ENCODE results near the gene TMEM154. TPM values are rescaled to one million over a fixed set of nuclear protein-coding genes. Genes with fewer than 3 reads are reported as not detected.

Gene TMEM154
- 96.3 TPM for total RNA-seq (2013)
- 100 to 1,000 TPM in 2 of 3 donors, 10 to 100 TPM in 1; 24.7 to 157 (median 117) TPM for polyA plus RNA-seq
- 23.7 and 39.0 TPM in 2 replicates for polyA minus RNA-seq
- 9.8 to 228 (median 158) reads per million in 11 experiments for total RNA-seq

- Histone ChIP-seq H3K27me3 (ENCODE audit: control insufficient read depth in 2 of 2, insufficient read depth in 2 of 2, low read length in 2 of 2) (no peaks in the 10 kb centered on the region), H3K9ac (ENCODE audit: insufficient read depth, low read length, poor library complexity, severe bottlenecking) (peak within 1 kb of the TSS; percentile 63), H3K4me1 (ENCODE audit: control insufficient read depth in 1 of 2, insufficient read depth in 2 of 2, low read length in 2 of 2) (peaks cover 45 to 59% of the 10 kb centered on the region in 2 donors), H2AFZ (ENCODE audit: insufficient read depth, low read depth, low read length, poor library complexity, severe bottlenecking) (peak within 1 kb of the TSS; percentile 81), H3K27ac (ENCODE audit: low read depth in 1 of 2, low read length in 2 of 2) (peak within 1 kb of the TSS; percentile 85 to 88), H3K4me2 (replicated peaks; ENCODE audit: extremely low read depth, low read length, poor library complexity, severe bottlenecking) (peak within 1 kb of the TSS; percentile 81), H3K4me3 (replicated peaks in 1 of 3; ENCODE audit: low read depth in 2 of 3, low read length in 3 of 3) (peak within 1 kb of the TSS; percentile 80 to 85 (median 85)), H3K36me3 (replicated peaks in 1 of 2; ENCODE audit: control insufficient read depth in 1 of 2, insufficient read depth in 2 of 2, low read length in 2 of 2) (peaks cover under 1 to 4% of the 10 kb centered on the region in 2 donors), H3K79me2 (ENCODE audit: insufficient read depth, low read length) (peaks cover 47% of the 10 kb centered on the region), H4K20me1 (ENCODE audit: insufficient read depth, low read length) (peaks cover 35% of the 10 kb centered on the region), H3K9me3 (replicated peaks in 1 of 2; ENCODE audit: control insufficient read depth in 1 of 2, insufficient read depth in 1 of 2, low read length in 2 of 2) (no peaks in the 10 kb centered on the region)
- Mint-ChIP-seq H3K4me1 (peaks cover 61% of the 10 kb centered on the region), H3K27me3 (ENCODE audit: low read depth in 3 of 3) (peaks cover 0 to 2% (median 0%) of the 10 kb centered on the region in 3 donors), H3K4me3 (peak within 1 kb of the TSS; percentile 95 to 97), H3K9me3 (no peaks in the 10 kb centered on the region), H3K36me3 (peaks cover 18 to 27% of the 10 kb centered on the region in 2 donors), H3K27ac (peak within 1 kb of the TSS; percentile 92 to 97 (median 95))
- intact Hi-C loops (cut with micrococcal nuclease): loop anchor here (5.0 kb wide), 1 partner anchor 37 kb away; no protein-coding TSS in a partner anchor
- DNase-seq: peak; percentile 86 to 93 (median 92)
- WGBS (ENCODE audit: insufficient coverage): under 1% methylated on average over 26 of the region's 32 CpGs
- TF ChIP-seq CTCF (IDR thresholded peaks at IDR 0.05): no peak
Measured at GRCh38 chr4:152679414-152680281, at the start of gene TMEM154. Gene TMEM154, minus strand, starts transcription at chr4:152679997. Its CDS starts 64 bp downstream, at chr4:152679933.

- H3K27ac Mint-ChIP-seq: no peak overlapping the region
- H2AFZ ChIP-seq (ENCODE audit: insufficient read depth, low read depth, low read length, poor library complexity, severe bottlenecking): peak overlapping the region; percentile 55
- peak in 1 of 3 donors; percentile 4 for DNase-seq
- H3K9ac ChIP-seq (ENCODE audit: insufficient read depth, low read length, poor library complexity, severe bottlenecking): no peak overlapping the region
- intact Hi-C loops (cut with micrococcal nuclease): no loop called here
- peaks cover 33% of the 10 kb centered on the region for H3K4me1 Mint-ChIP-seq
- no peak overlapping the region for H3K4me2 ChIP-seq (replicated peaks; ENCODE audit: extremely low read depth, low read length, poor library complexity, severe bottlenecking)
- no peaks in the 10 kb centered on the region for H3K36me3 ChIP-seq (replicated peaks in 1 of 2; ENCODE audit: control insufficient read depth in 1 of 2, insufficient read depth in 2 of 2, low read length in 2 of 2)
- no peak overlapping the region for H3K4me3 ChIP-seq (replicated peaks in 1 of 3; ENCODE audit: low read depth in 2 of 3, low read length in 3 of 3)
- H3K79me2 ChIP-seq (ENCODE audit: insufficient read depth, low read length): no peaks in the 10 kb centered on the region
- H3K27me3 ChIP-seq (ENCODE audit: control insufficient read depth in 2 of 2, insufficient read depth in 2 of 2, low read length in 2 of 2): no peaks in the 10 kb centered on the region
- TF ChIP-seq CTCF (IDR thresholded peaks at IDR 0.05): no peak
- H3K27me3 Mint-ChIP-seq (ENCODE audit: low read depth in 3 of 3): no peaks in the 10 kb centered on the region
- H3K27ac ChIP-seq (ENCODE audit: low read depth in 1 of 2, low read length in 2 of 2): no peak overlapping the region
- no peaks in the 10 kb centered on the region for H3K36me3 Mint-ChIP-seq
- H3K9me3 Mint-ChIP-seq: peaks cover 0 to 11% (median 2%) of the 10 kb centered on the region in 7 donors
- peaks cover 23 to 41% of the 10 kb centered on the region in 2 donors for H3K4me1 ChIP-seq (ENCODE audit: control insufficient read depth in 1 of 2, insufficient read depth in 2 of 2, low read length in 2 of 2)
- H4K20me1 ChIP-seq (ENCODE audit: insufficient read depth, low read length): no peaks in the 10 kb centered on the region
- 28% methylated on average over 2 of the region's 2 CpGs for WGBS (ENCODE audit: insufficient coverage)
- H3K4me3 Mint-ChIP-seq: no peak overlapping the region
- no peaks in the 10 kb centered on the region for H3K9me3 ChIP-seq (replicated peaks in 1 of 2; ENCODE audit: control insufficient read depth in 1 of 2, insufficient read depth in 1 of 2, low read length in 2 of 2)
Measured at GRCh38 chr4:152729466-152729865, 49.7 kb upstream of the TMEM154 start.
